ENCODE data around the gene TBXA2R.

TBXA2R gene

GRCh38 chr19:3550947-3551791, 55.5 kb downstream of the TBXA2R start:
- FAIRE-seq = no peak

GRCh38 chr19:3549816-3550215, 56.9 kb downstream of the TBXA2R start:
- no peak for FAIRE-seq

- FAIRE-seq = no peak
These were observed 58.1 kb downstream of the TBXA2R start for GRCh38 chr19:3548606-3549005.

GRCh38 chr19:3547767-3548282, 58.9 kb downstream of the TBXA2R start:
- no peak for FAIRE-seq

- no peak for FAIRE-seq
These were observed 59.4 kb downstream of the TBXA2R start for GRCh38 chr19:3547301-3547731.

- FAIRE-seq = no peak
These were observed 60.6 kb downstream of the TBXA2R start for GRCh38 chr19:3546119-3546518.

GRCh38 chr19:3545669-3546034, 61.0 kb downstream of the TBXA2R start:
- no peak for FAIRE-seq

GRCh38 chr19:3544742-3545668, 61.7 kb downstream of the TBXA2R start:
- no peak for FAIRE-seq
